IMR-90 (cell line): ENCODE results near the gene ETS1. TPM values are rescaled to one million over a fixed set of nuclear protein-coding genes. Genes with fewer than 3 reads are reported as not detected.

Experiments
- ATAC-seq: fragments of 200-7000 bp; cut with Tn5 transposase; 2 replicates; pipeline ENCODE4 v1.9.1; 2020; ENCODE audit warnings: low read depth, mild to moderate bottlenecking, moderate library complexity
- BruUV-seq: library from RNA; stranded (reverse); fragments of 400-500 nt; replicated peaks from 2 replicates; lab custom pipeline; 2021; lab: Mats Ljungman, UMichigan
- CTCF ChIA-PET: fragments of 300-600 bp; formaldehyde crosslinking; extraction: SDS; loops from one replicate; lab custom pipeline; 2021; ENCODE audit warnings: antibody characterized with exemption; lab: Yijun Ruan, JAX
- POLR2A ChIA-PET: fragments of 300-600 bp; sonication (Branson Sonifier 250); formaldehyde crosslinking; loops from one replicate; lab custom pipeline; 2022; ENCODE audit warnings: antibody characterized with exemption; ENCODE audit not compliant: unreplicated experiment; lab: Charles Lee
- DNase-seq: peaks from one replicate; pipeline ENCODE4 v3.0.0; 2013
- H2AFZ ChIP-seq: replicated peaks from 2 replicates; pipeline ENCODE3; 2013; ENCODE audit warnings: low read length, mild to moderate bottlenecking; ENCODE audit not compliant: poor library complexity
- H2AK5ac ChIP-seq: 2 replicates; pipeline ENCODE4 v1.6.1; 2013; ENCODE audit warnings: low read depth, low read length, inconsistent platforms
- H2AK9ac ChIP-seq: replicated peaks from 2 replicates; pipeline ENCODE3; 2013; ENCODE audit warnings: mild to moderate bottlenecking, low read depth, low read length, moderate library complexity; ENCODE audit not compliant: poor library complexity
- H2BK120ac ChIP-seq: 2 replicates; pipeline ENCODE4 v1.6.1; 2013; ENCODE audit warnings: low read depth, low read length, inconsistent platforms
- H2BK15ac ChIP-seq: 3 replicates; pipeline ENCODE4 v1.6.1; 2013; ENCODE audit warnings: low read depth, low read length, inconsistent platforms
- H2BK20ac ChIP-seq: 2 replicates; pipeline ENCODE4 v1.6.1; 2013; ENCODE audit warnings: low read depth, mild to moderate bottlenecking, inconsistent platforms, low read length, moderate library complexity
- H2BK5ac ChIP-seq: 2 replicates; pipeline ENCODE4 v1.6.1; 2013; ENCODE audit warnings: mild to moderate bottlenecking, low read depth, low read length, inconsistent platforms; ENCODE audit not compliant: poor library complexity, severe bottlenecking
- H3K14ac ChIP-seq: replicated peaks from 2 replicates; pipeline ENCODE4 v1.6.1; 2013; ENCODE audit warnings: low read depth, low read length, inconsistent platforms
- H3K18ac ChIP-seq: 2 replicates; pipeline ENCODE4 v1.6.1; 2013; ENCODE audit warnings: low read depth, low read length, control low read depth
- H3K23ac ChIP-seq: 2 replicates; pipeline ENCODE4 v1.6.1; 2013; ENCODE audit warnings: low read depth, low read length, inconsistent platforms
- H3K27ac ChIP-seq: 2 replicates; pipeline ENCODE4 v1.5.1; 2013; ENCODE audit warnings: mild to moderate bottlenecking, control low read depth, low read length; ENCODE audit not compliant: insufficient read depth
- H3K27me3 ChIP-seq: 2 replicates; pipeline ENCODE4 v1.6.1; 2013; ENCODE audit warnings: low read length; ENCODE audit not compliant: control insufficient read depth, insufficient read depth
- H3K36me3 ChIP-seq: 2 replicates; pipeline ENCODE4 v1.6.1; 2013; ENCODE audit warnings: low read length, mixed read lengths; ENCODE audit not compliant: control insufficient read depth, insufficient read depth
- H3K4ac ChIP-seq: 2 replicates; pipeline ENCODE4 v1.6.1; 2013; ENCODE audit warnings: low read depth, low read length, inconsistent platforms
- H3K4me1 ChIP-seq: 2 replicates; pipeline ENCODE4 v1.6.1; 2013; ENCODE audit warnings: low read length, mixed read lengths; ENCODE audit not compliant: control insufficient read depth, insufficient read depth
- H3K4me2 ChIP-seq: 2 replicates; pipeline ENCODE4 v1.6.1; 2013; ENCODE audit warnings: low read depth, mild to moderate bottlenecking, control low read depth, low read length, moderate library complexity
- H3K4me3 ChIP-seq: 2 replicates; pipeline ENCODE4 v1.5.1; 2013; ENCODE audit warnings: low read depth, mild to moderate bottlenecking, control low read depth, low read length, moderate library complexity; ENCODE audit not compliant: insufficient read depth
- H3K56ac ChIP-seq: 2 replicates; pipeline ENCODE4 v1.6.1; 2013; ENCODE audit warnings: low read length, inconsistent platforms; ENCODE audit not compliant: insufficient read depth; ENCODE audit errors: extremely low read depth
- H3K79me1 ChIP-seq, 2 experiments: 2 replicates each; pipeline ENCODE4 v1.6.1; 2013; ENCODE audit warnings: low read length in 2 of 2, inconsistent platforms in 1 of 2, low read depth in 1 of 2
- H3K9ac ChIP-seq: 2 replicates; pipeline ENCODE4 v1.6.1; 2013; ENCODE audit warnings: low read depth, low read length, control low read depth
- H3K9me1 ChIP-seq: 2 replicates; pipeline ENCODE4 v1.6.1; 2013; ENCODE audit warnings: low read length, inconsistent platforms; ENCODE audit not compliant: insufficient read depth
- H3K9me3 ChIP-seq: 2 replicates; pipeline ENCODE4 v1.6.1; 2013; ENCODE audit warnings: low read length; ENCODE audit not compliant: control insufficient read depth, insufficient read depth
- H4K20me1 ChIP-seq: 2 replicates; pipeline ENCODE4 v1.6.1; 2013; ENCODE audit warnings: low read length, inconsistent platforms; ENCODE audit not compliant: insufficient read depth
- H4K5ac ChIP-seq: 2 replicates; pipeline ENCODE4 v1.6.1; 2013; ENCODE audit warnings: mild to moderate bottlenecking, low read depth, low read length, control low read depth
- H4K8ac ChIP-seq, 2 experiments: 2 replicates each; pipeline ENCODE4 v1.6.1; 2013; ENCODE audit warnings: low read depth in 2 of 2, low read length in 2 of 2, control low read depth in 1 of 2, inconsistent platforms in 1 of 2
- H4K91ac ChIP-seq: 2 replicates; pipeline ENCODE4 v1.6.1; 2013; ENCODE audit warnings: low read depth, low read length, inconsistent platforms; ENCODE audit not compliant: insufficient read depth
- CHD1 ChIP-seq: IDR thresholded peaks from 2 replicates; pipeline ENCODE4 v1.6.1; 2012; ENCODE audit warnings: low read depth, low read length, improper control_type of control experiment
- CTCF ChIP-seq: conservative IDR thresholded peaks from 2 replicates; pipeline ENCODE4 v1.5.1; 2012; ENCODE audit warnings: mild to moderate bottlenecking, low read depth, low read length, improper control_type of control experiment
- FOS ChIP-seq: fragments of 150-350 bp; IDR thresholded peaks from 2 replicates; pipeline ENCODE4 v1.6.1; 2016; ENCODE audit warnings: low read depth, low read length
- MAFK ChIP-seq: IDR thresholded peaks from 2 replicates; pipeline ENCODE4 v1.6.1; 2012; ENCODE audit warnings: low read depth, low read length, improper control_type of control experiment
- MXI1 ChIP-seq: IDR thresholded peaks from 2 replicates; pipeline ENCODE4 v1.6.1; 2012; ENCODE audit warnings: low read depth, mild to moderate bottlenecking, low read length, moderate library complexity, borderline replicate concordance
- NFE2L2 ChIP-seq: fragments of 150-350 bp; IDR thresholded peaks from 2 replicates; pipeline ENCODE4 v1.6.1; 2016; ENCODE audit warnings: low read depth, mild to moderate bottlenecking, low read length
- RAD21 ChIP-seq: IDR thresholded peaks from 2 replicates; pipeline ENCODE4 v1.6.1; 2012; ENCODE audit warnings: low read length, improper control_type of control experiment
- RCOR1 ChIP-seq: IDR thresholded peaks from 2 replicates; pipeline ENCODE4 v1.6.1; 2012; ENCODE audit warnings: mild to moderate bottlenecking, low read length, improper control_type of control experiment; ENCODE audit not compliant: insufficient replicate concordance
- SMC3 ChIP-seq: fragments of 150-350 bp; IDR thresholded peaks from 2 replicates; pipeline ENCODE4 v1.6.1; 2016; ENCODE audit warnings: low read depth, mild to moderate bottlenecking, antibody characterized with exemption, low read length, moderate library complexity
- USF2 ChIP-seq: fragments of 150-350 bp; IDR thresholded peaks from 2 replicates; pipeline ENCODE4 v1.6.1; 2017; ENCODE audit warnings: mild to moderate bottlenecking, antibody characterized with exemption, low read length, low read depth
- WGBS, 2 experiments: methylation state at CpG; one replicate each; pipeline versions ENCODE4 v1.1.5 to v1.1.7; 2013; ENCODE audit warnings: missing lambda C conversion rate in 2 of 2; ENCODE audit not compliant: insufficient read length in 1 of 2; ENCODE audit errors: extremely low coverage in 2 of 2; 5-methylcytosine and 5-hydroxymethylcytosine counted together
- dilution Hi-C: fragments of 300-500 bp; cut with HindIII; formaldehyde crosslinking; loops from one replicate; pipeline ENCODE4 v1.14.3; 2018; ENCODE audit warnings: low sequenced_read_pairs; ENCODE audit not compliant: unreplicated experiment
- in situ Hi-C: fragments of 300-500 bp; cut with MboI; formaldehyde crosslinking; loops from 3 replicates; pipeline ENCODE4 v1.14.3; 2019; ENCODE audit warnings: low sequenced_read_pairs, inconsistent platforms, mixed read lengths
- intact Hi-C: fragments of 100-400 bp; cut with micrococcal nuclease; formaldehyde crosslinking; loops from 2 replicates; pipeline ENCODE4 v1.10.0; 2022
- polyA plus RNA-seq, 3 experiments: library from polyadenylated mRNA; depleted of rRNA; stranded (reverse); fragments of >200 nt; gene quantifications; 2 replicates each; pipeline ENCODE4 v1.2.3, GENCODE V29; 2012; ENCODE audit warnings: low replicate concordance in 1 of 3
- total RNA-seq: library from RNA; depleted of rRNA; stranded (reverse); fragments of >200 nt; gene quantifications from 2 replicates; pipeline ENCODE4 v1.2.3, GENCODE V29; 2012

Gene ETS1
- total and polyA plus RNA-seq, 2 of the 4 experiments (the other 2 are of a cell fraction) = 41.2 to 56.3 TPM

GRCh38 chr11:128563942-128564641, 23.3 kb downstream of the ETS1 start:
- Histone ChIP-seq H3K27ac (no peak overlapping the region), H3K9me3 (no peaks in the 10 kb centered on the region), H3K36me3 (no peaks in the 10 kb centered on the region), H3K4me1 (no peaks in the 10 kb centered on the region), H4K91ac (no peak overlapping the region), H3K4me3 (no peak overlapping the region), H3K9ac (no peak overlapping the region), H3K14ac (no peak overlapping the region), H2BK20ac (no peak overlapping the region), H3K27me3 (peaks cover 12% of the 10 kb centered on the region), H3K18ac (no peak overlapping the region), H3K23ac (no peak overlapping the region), H3K79me1 (no peaks in the 10 kb centered on the region), H2AFZ (no peak overlapping the region), H3K9me1 (no peaks in the 10 kb centered on the region), H2AK5ac (no peak overlapping the region), H2AK9ac (no peak overlapping the region), H2BK120ac (no peak overlapping the region), H3K56ac (no peak overlapping the region), H3K4me2 (no peak overlapping the region), H2BK5ac (no peak overlapping the region), H4K8ac (no peak overlapping the region), H3K4ac (no peak overlapping the region), H2BK15ac (no peak overlapping the region), H4K5ac (no peak overlapping the region), H4K20me1 (no peaks in the 10 kb centered on the region)
- ChIA-PET CTCF (interaction anchor here (1.0 kb wide), 1 partner anchor 9 kb away, joined by 3 read pairs; no protein-coding TSS in a partner anchor), POLR2A (no interaction called here)
- DNase-seq (no peak), ATAC-seq (no peak)
- intact Hi-C loops (no loop called here), dilution Hi-C loops (no loop called here), in situ Hi-C loops (no loop called here)
- no peak for TF ChIP-seq MXI1
- TF ChIP-seq FOS = no peak
- TF ChIP-seq USF2 = no peak
- no peak for TF ChIP-seq RAD21
- TF ChIP-seq SMC3 = no peak
- no peak for TF ChIP-seq CTCF
- no peak for TF ChIP-seq MAFK
- TF ChIP-seq CHD1 = no peak
- TF ChIP-seq RCOR1 = no peak
- no peak for TF ChIP-seq NFE2L2
- BruUV-seq = no TSS peak
- no CpG with 5 or more reads among the region's 11 CpGs for WGBS, 2 experiments
